K562 (cell line): ENCODE measurements around the gene CAPN12. TPM values are rescaled to one million over a fixed set of nuclear protein-coding genes. Genes with fewer than 3 reads are reported as not detected.
A peak's percentile ranks its signal among the peaks of the same experiment; 100 is the strongest.

Experiments used
- ATAC-seq: fragments of 200-7000 bp; cut with Tn5 transposase; 3 replicates; pipeline ENCODE4 v1.9.1; 2020; ENCODE audit warnings: moderate library complexity
- BruUV-seq: library from RNA; stranded (reverse); fragments of 400-500 nt; replicated peaks from 2 replicates; lab custom pipeline; 2021; lab: Mats Ljungman, UMichigan
- CTCF ChIA-PET: fragments of 300-600 bp; formaldehyde crosslinking; extraction: SDS; loops from one replicate; lab custom pipeline; 2021; ENCODE audit warnings: low intra/inter-chr PET ratio; lab: Yijun Ruan, JAX
- POLR2A ChIA-PET: fragments of 300-600, 350-650 bp; sonication (Branson Sonifier 250); formaldehyde crosslinking; extraction: SDS; loops from one replicate; lab custom pipeline; 2021; ENCODE audit warnings: antibody characterized with exemption, inconsistent platforms; lab: Yijun Ruan, JAX
- DNase-seq, 4 experiments: peaks; one replicate each; pipeline versions ENCODE4 v3.0.0 to v3.0.0-alpha.2; 2011 to 2018; ENCODE audit warnings: low spot score in 3 of 4, mixed read lengths in 3 of 4; ENCODE audit errors: extremely low read depth in 1 of 4
- FAIRE-seq: peaks from 2 replicates; lab custom pipeline; 2011; peaks lifted over from hg19 to GRCh38; lab: Jason Lieb, UNC
- H2AFZ ChIP-seq: 2 replicates; pipeline ENCODE4 v1.6.0; 2011; ENCODE audit warnings: low read depth, low read length, control low read depth, inconsistent platforms
- H3K27ac ChIP-seq: fragments of 200-600 bp; 3 replicates; pipeline ENCODE4 v1.8.0; 2011; ENCODE audit warnings: low read depth, mild to moderate bottlenecking, control low read depth, inconsistent platforms, low read length, moderate library complexity, mixed read lengths; ENCODE audit errors: extremely low read depth
- H3K27me3 ChIP-seq, 2 experiments: fragments of 300-600 bp in 1 of 2; 2 replicates in 1 of 2; 3 replicates in 1 of 2; pipeline versions ENCODE4 v1.6.0 to v1.8.0; 2011; ENCODE audit warnings: inconsistent platforms in 2 of 2, low read length in 2 of 2, mild to moderate bottlenecking in 1 of 2, mixed read lengths in 1 of 2, moderate library complexity in 1 of 2; ENCODE audit not compliant: control insufficient read depth in 2 of 2, insufficient read depth in 2 of 2
- H3K36me3 ChIP-seq: fragments of 300-600 bp; 3 replicates; pipeline ENCODE4 v1.8.0; 2011; ENCODE audit warnings: mild to moderate bottlenecking, low read length, inconsistent platforms; ENCODE audit not compliant: control insufficient read depth, insufficient read depth
- H3K4me1 ChIP-seq, 2 experiments: fragments of 200-600 bp in 1 of 2; replicated peaks in 1 of 2; 2 replicates in 1 of 2; 3 replicates in 1 of 2; pipeline versions ENCODE4 v1.5.1 to v1.8.0; 2011; ENCODE audit warnings: inconsistent platforms in 2 of 2, low read length in 2 of 2, mild to moderate bottlenecking in 1 of 2, mixed read lengths in 1 of 2, moderate library complexity in 1 of 2; ENCODE audit not compliant: control insufficient read depth in 2 of 2, insufficient read depth in 2 of 2
- H3K4me2 ChIP-seq: 2 replicates; pipeline ENCODE4 v1.6.1; 2011; ENCODE audit warnings: low read length, control low read depth, inconsistent platforms, mixed read lengths; ENCODE audit not compliant: insufficient read depth
- H3K4me3 ChIP-seq: fragments of 200-600 bp; sonication (generic), shearing (Covaris generic); 2 replicates; pipeline ENCODE4 v1.5.1; 2016; ENCODE audit warnings: control low read depth, inconsistent platforms
- H3K79me2 ChIP-seq: fragments of 200-600 bp; 3 replicates; pipeline ENCODE4 v1.8.0; 2011; ENCODE audit warnings: low read length, inconsistent platforms; ENCODE audit not compliant: control insufficient read depth, insufficient read depth
- H3K9ac ChIP-seq, 2 experiments: 2 replicates each; pipeline versions ENCODE4 v1.6.0 to v1.6.1; 2011; ENCODE audit warnings: low read depth in 2 of 2, low read length in 2 of 2, control low read depth in 1 of 2, inconsistent platforms in 1 of 2, mild to moderate bottlenecking in 1 of 2, mixed read lengths in 1 of 2; ENCODE audit not compliant: insufficient read depth in 1 of 2
- H3K9me1 ChIP-seq: one replicate; pipeline ENCODE4 v1.6.0; 2011; ENCODE audit warnings: inconsistent platforms, mild to moderate bottlenecking, low read length, moderate library complexity; ENCODE audit not compliant: control insufficient read depth, insufficient read depth
- H3K9me3 ChIP-seq: replicated peaks from 2 replicates; pipeline ENCODE4 v1.5.1; 2011; ENCODE audit warnings: low read depth, low read length, inconsistent platforms; ENCODE audit not compliant: control insufficient read depth, insufficient read depth
- H4K20me1 ChIP-seq: replicated peaks from 2 replicates; pipeline ENCODE4 v1.6.1; 2011; ENCODE audit warnings: low read length, inconsistent platforms, mixed read lengths; ENCODE audit not compliant: control insufficient read depth, insufficient read depth
- CEBPB ChIP-seq: fragments of 450-650 bp; IDR thresholded peaks from 2 replicates; pipeline ENCODE4 v1.6.1; 2016; ENCODE audit warnings: missing genetic modification characterization, missing compliant biosample characterization
- MCM7 ChIP-seq, 2 experiments: fragments of 450-650 bp; IDR thresholded peaks; 2 replicates each; pipeline ENCODE4 v1.6.1; 2016 to 2018
- NCOA6 ChIP-seq: fragments of 450-650 bp; IDR thresholded peaks from 2 replicates; pipeline ENCODE4 v1.6.1; 2017; ENCODE audit warnings: mild to moderate bottlenecking
- SPI1 ChIP-seq: IDR thresholded peaks from 2 replicates; pipeline ENCODE4 v1.6.1; 2011; ENCODE audit warnings: low read depth, low read length, control low read depth, borderline replicate concordance
- TSHZ1 ChIP-seq: fragments of 250-450 bp; sonication (Bioruptor Pico); IDR thresholded peaks from 2 replicates; pipeline ENCODE4 v1.4.0; 2020; ENCODE audit warnings: mild to moderate bottlenecking, moderate library complexity
- U2AF1 ChIP-seq: fragments of 200-400 bp; formaldehyde crosslinking; optimal IDR thresholded peaks from 2 replicates; pipeline ENCODE3; 2017; ENCODE audit warnings: mild to moderate bottlenecking, low read depth, low read length, moderate library complexity
- ZNF384 ChIP-seq: IDR thresholded peaks from 2 replicates; pipeline ENCODE4 v1.6.1; 2012; ENCODE audit warnings: low read depth, low read length, improper control_type of control experiment
- ZNF764 ChIP-seq: fragments of 250-450 bp; sonication (Bioruptor Pico); IDR thresholded peaks from 2 replicates; pipeline ENCODE4 v1.4.0; 2020; ENCODE audit warnings: low read depth, mild to moderate bottlenecking, moderate library complexity
- WGBS: fragments of 100-300 bp; shearing (Covaris generic); methylation state at CpG from one replicate; pipeline ENCODE4 v1.1.6; 2016; ENCODE audit warnings: low coverage, mixed read lengths; ENCODE audit not compliant: insufficient coverage; ENCODE audit errors: missing lambda C conversion rate; 5-methylcytosine and 5-hydroxymethylcytosine counted together
- in situ Hi-C: fragments of 300-500 bp; cut with MboI; formaldehyde crosslinking; loops from 4 replicates; pipeline ENCODE4 v1.15.0; 2018; ENCODE audit warnings: inconsistent platforms, mixed read lengths
- intact Hi-C: fragments of 100-400 bp; cut with micrococcal nuclease; formaldehyde crosslinking; loops from 2 replicates; pipeline ENCODE4 v1.14.2; 2022
- polyA plus RNA-seq, 8 experiments: library from polyadenylated mRNA; depleted of rRNA in 4 of 8; stranded (reverse) in 5 of 8; unstranded in 3 of 8; fragments of >200 nt; fragmentation: Nextera tagmentation in 2 of 8; fragmentation: Illumina TruSeq in 1 of 8; extraction: Ambion mirVana in 2 of 8; extraction: Trizol in 1 of 8; gene quantifications; 2 replicates each; pipeline versions ENCODE4 v1.2.1 to v1.2.3, GENCODE V29; 2011 to 2014; ENCODE audit warnings: inconsistent platforms in 1 of 8, missing spikeins in 1 of 8
- total RNA-seq, 7 experiments: library from RNA; depleted of rRNA in 6 of 7; stranded (reverse); fragments of >200 nt in 6 of 7; fragmentation: Illumina TruSeq in 2 of 7; extraction: Trizol in 2 of 7; gene quantifications; 2 replicates each; pipeline versions ENCODE4 v1.2.1 to v1.2.3, GENCODE V29; 2011 to 2021; ENCODE audit warnings: low replicate concordance in 1 of 7
- TF ChIP-seq, protein P1 (sequence below): fragments of 450-650 bp; IDR thresholded peaks from 2 replicates; pipeline ENCODE4 v1.6.1; 2016

Gene CAPN12
- total and polyA plus RNA-seq, 9 of the 15 experiments (the other 6 are each of a cell fraction or from before 2014, with no cell fraction given): 0.83 to 7.0 (median 1.6) TPM

DNA sequence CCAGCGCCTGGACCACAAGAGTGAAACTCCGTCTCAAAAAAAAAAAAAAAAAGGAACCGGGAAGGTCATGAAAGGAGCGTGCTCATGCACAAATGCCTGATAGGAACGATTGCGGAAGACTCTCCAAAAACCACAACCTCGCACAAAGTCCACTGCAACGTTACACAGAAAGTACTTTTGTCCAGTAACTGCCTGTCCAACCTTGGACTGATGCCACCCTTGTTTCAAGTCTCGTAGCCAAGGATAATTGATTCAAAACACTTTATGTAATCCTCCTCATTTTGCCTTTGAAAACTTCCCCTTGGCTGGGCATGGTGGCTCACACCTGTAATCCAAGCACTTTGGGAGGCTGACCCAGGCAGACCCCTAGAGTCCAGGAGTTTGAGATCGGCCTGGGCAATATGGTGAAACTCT lies 15.3 kb upstream of the CAPN12 start:
- POLR2A ChIA-PET: interaction anchor here (0.6 kb wide), 1 partner anchor 120 kb away, joined by 4 read pairs; no protein-coding TSS in a partner anchor
- intact Hi-C loops: no loop called here
- WGBS: 35% methylated on average over 7 of the region's 10 CpGs

More for the DNA sequence above, 15.3 kb upstream of the CAPN12 start:
- Histone ChIP-seq H4K20me1 (no peaks in the 10 kb centered on the region), H3K36me3 (no peaks in the 10 kb centered on the region), H2AFZ (peak overlapping the region; percentile 68), H3K9me3 (no peaks in the 10 kb centered on the region), H3K4me1 (peaks cover 0 to 4% of the 10 kb centered on the region in 2 experiments; a peak in 2 of 5 replicates), H3K79me2 (no peaks in the 10 kb centered on the region), H3K4me2 (no peak overlapping the region), H3K4me3 (no peak overlapping the region), H3K9me1 (no peaks in the 10 kb centered on the region), H3K27me3 (no peaks in the 10 kb centered on the region), H3K9ac (no peak overlapping the region), H3K27ac (no peak overlapping the region)
- BruUV-seq: no TSS peak
- DNase-seq (no peak), ATAC-seq (no peak), FAIRE-seq (no peak)
- CTCF ChIA-PET: no interaction called here
- in situ Hi-C loops: no loop called here
- peak; percentile 27; the same call in 1 of the 2 replicates for TF ChIP-seq ZNF384
- TF ChIP-seq SPI1: peak; percentile 18; the same call in 1 of the 2 replicates
- no peak for TF ChIP-seq NCOA6
- no peak for TF ChIP-seq U2AF1
- TF ChIP-seq, protein P1, sequence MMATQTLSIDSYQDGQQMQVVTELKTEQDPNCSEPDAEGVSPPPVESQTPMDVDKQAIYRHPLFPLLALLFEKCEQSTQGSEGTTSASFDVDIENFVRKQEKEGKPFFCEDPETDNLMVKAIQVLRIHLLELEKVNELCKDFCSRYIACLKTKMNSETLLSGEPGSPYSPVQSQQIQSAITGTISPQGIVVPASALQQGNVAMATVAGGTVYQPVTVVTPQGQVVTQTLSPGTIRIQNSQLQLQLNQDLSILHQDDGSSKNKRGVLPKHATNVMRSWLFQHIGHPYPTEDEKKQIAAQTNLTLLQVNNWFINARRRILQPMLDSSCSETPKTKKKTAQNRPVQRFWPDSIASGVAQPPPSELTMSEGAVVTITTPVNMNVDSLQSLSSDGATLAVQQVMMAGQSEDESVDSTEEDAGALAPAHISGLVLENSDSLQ: no peak
- no peak for TF ChIP-seq MCM7 (IDR thresholded peaks at IDR 0.05)
- TF ChIP-seq ZNF764 (CRISPR knock-in tag): no peak
- no peak for TF ChIP-seq TSHZ1 (CRISPR knock-in tag)
- TF ChIP-seq CEBPB (tag): peak; percentile 42
- TF ChIP-seq, all 486 proteins: peak for 3
